ENCODE measurements around the gene ECT2.

- TF ChIP-seq POLR2AphosphoS5 (IDR thresholded peaks at IDR 0.05) (no peak), CTCF (IDR thresholded peaks at IDR 0.05) (no peak)
Measured at GRCh38 chr3:172815857-172816256, 65.3 kb downstream of the ECT2 start.
